PFSK-1 (cell line): ENCODE measurements around the gene KCNK10.

ENCODE experiments used
- FOXP2 ChIP-seq: optimal IDR thresholded peaks from 2 replicates; pipeline ENCODE3; 2011; ENCODE audit warnings: borderline replicate concordance, control low read depth, inconsistent platforms; ENCODE audit not compliant: insufficient read depth; ENCODE audit errors: extremely low read length, extremely low read depth
- POLR2AphosphoS5 ChIP-seq: IDR thresholded peaks from 2 replicates; pipeline ENCODE4 v1.6.1; 2012; ENCODE audit warnings: low read depth, mild to moderate bottlenecking, control low read depth, low read length, moderate library complexity
- REST ChIP-seq, 2 experiments: IDR thresholded peaks; 2 replicates each; pipeline versions ENCODE4 v1.6.1 to v1.8.0; 2011 to 2012; ENCODE audit warnings: low read depth in 2 of 2, low read length in 2 of 2, control low read depth in 1 of 2, inconsistent platforms in 1 of 2, mild to moderate bottlenecking in 1 of 2, moderate library complexity in 1 of 2; ENCODE audit not compliant: insufficient read depth in 1 of 2
- SIN3A ChIP-seq: IDR thresholded peaks from 2 replicates; pipeline ENCODE4 v1.6.1; 2012; ENCODE audit warnings: mild to moderate bottlenecking, low read length, moderate library complexity, borderline replicate concordance; ENCODE audit not compliant: insufficient read depth
- TAF1 ChIP-seq: IDR thresholded peaks from 2 replicates; pipeline ENCODE4 v1.6.1; 2012; ENCODE audit warnings: low read length, control low read depth, borderline replicate concordance; ENCODE audit not compliant: insufficient read depth

Gene KCNK10

GRCh38 chr14:88271205-88271604 lies 51.9 kb downstream of the KCNK10 start:
- TF ChIP-seq TAF1 (no peak), POLR2AphosphoS5 (no peak), SIN3A (no peak), REST (IDR thresholded peaks at IDR 0.05; ENCODE audit: insufficient read depth in 1 of 2, low read depth in 2 of 2, low read length in 2 of 2) (no peak)

- TF ChIP-seq TAF1 (no peak), FOXP2 (no peak), REST (IDR thresholded peaks at IDR 0.05; ENCODE audit: insufficient read depth in 1 of 2, low read depth in 2 of 2, low read length in 2 of 2) (no peak), POLR2AphosphoS5 (no peak), SIN3A (no peak)
Measured at GRCh38 chr14:88270776-88271175, 52.3 kb downstream of the KCNK10 start.

GRCh38 chr14:88269806-88270420 lies 53.2 kb downstream of the KCNK10 start:
- TF ChIP-seq SIN3A = no peak
- no peak for TF ChIP-seq FOXP2
- no peak for TF ChIP-seq REST (IDR thresholded peaks at IDR 0.05; ENCODE audit: insufficient read depth in 1 of 2, low read depth in 2 of 2, low read length in 2 of 2)
- TF ChIP-seq TAF1 = no peak
- TF ChIP-seq POLR2AphosphoS5 = no peak

- no peak for TF ChIP-seq SIN3A
- no peak for TF ChIP-seq POLR2AphosphoS5
- no peak for TF ChIP-seq FOXP2
- no peak for TF ChIP-seq REST (IDR thresholded peaks at IDR 0.05; ENCODE audit: insufficient read depth in 1 of 2, low read depth in 2 of 2, low read length in 2 of 2)
- no peak for TF ChIP-seq TAF1
Measured at GRCh38 chr14:88266474-88266873, 56.6 kb downstream of the KCNK10 start.

- TF ChIP-seq TAF1 (no peak), SIN3A (no peak), REST (IDR thresholded peaks at IDR 0.05; ENCODE audit: insufficient read depth in 1 of 2, low read depth in 2 of 2, low read length in 2 of 2) (no peak), POLR2AphosphoS5 (no peak), FOXP2 (no peak)
Measured at GRCh38 chr14:88264116-88264515, 59.0 kb downstream of the KCNK10 start.
